ACC112 (cell line): ENCODE data around the gene MTMR12.
"Not testable (repeated sequence)": the region's sequence is repeated elsewhere in the genome, so short reads cannot be mapped to it uniquely, and the experiment has no call there.

Source experiments
- H2AFZ ChIP-seq: fragments of 200-600 bp; sonication (generic); one replicate; pipeline ENCODE4 v1.6.0; 2017; ENCODE audit warnings: antibody characterized with exemption, low read length; ENCODE audit not compliant: unreplicated experiment
- H3K27ac ChIP-seq: fragments of 200-600 bp; sonication (generic); 2 replicates; pipeline ENCODE4 v1.5.1; 2014; ENCODE audit warnings: low read depth, mild to moderate bottlenecking, antibody characterized with exemption, low read length, moderate library complexity
- H3K27me3 ChIP-seq: fragments of 200-600 bp; sonication (generic); 2 replicates; pipeline ENCODE4 v1.6.1; 2014; ENCODE audit warnings: mild to moderate bottlenecking, antibody characterized with exemption, low read length, moderate library complexity, mixed read lengths; ENCODE audit not compliant: insufficient read depth
- H3K36me3 ChIP-seq: fragments of 200-600 bp; sonication (generic); 2 replicates; pipeline ENCODE4 v1.6.1; 2016; ENCODE audit warnings: mild to moderate bottlenecking, antibody characterized with exemption, low read length, moderate library complexity, mixed read lengths; ENCODE audit not compliant: insufficient read depth
- H3K4me1 ChIP-seq: fragments of 200-600 bp; sonication (generic); one replicate; pipeline ENCODE4 v1.6.1; 2016; ENCODE audit warnings: low read length, mixed read lengths; ENCODE audit not compliant: insufficient read depth, unreplicated experiment, control insufficient read depth
- H3K4me3 ChIP-seq: fragments of 200-600 bp; sonication (generic); 2 replicates; pipeline ENCODE4 v1.5.1; 2014; ENCODE audit warnings: mild to moderate bottlenecking, low read depth, low read length
- H3K79me2 ChIP-seq: fragments of 200-600 bp; sonication (generic); one replicate; pipeline ENCODE4 v1.6.0; 2016; ENCODE audit warnings: low read length; ENCODE audit not compliant: control insufficient read depth, unreplicated experiment, insufficient read depth

The MTMR12 gene

DNA sequence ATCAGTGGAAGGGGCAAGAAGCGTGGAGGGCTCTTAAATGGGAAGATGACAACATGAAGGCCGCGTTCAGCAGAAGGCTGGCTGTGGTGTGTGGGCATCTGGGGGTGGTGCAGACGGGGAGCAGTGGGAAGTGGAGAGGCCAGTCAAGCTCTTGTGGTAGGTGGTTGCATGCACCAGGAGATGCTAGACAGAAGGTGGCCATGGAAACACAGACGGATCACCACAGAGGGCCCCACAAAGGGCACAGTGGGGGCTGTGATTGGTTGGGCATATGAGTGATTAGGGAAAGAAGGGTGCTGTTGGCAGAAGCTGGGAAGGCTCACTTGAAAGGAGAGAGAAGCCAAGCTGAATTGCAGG is 14.7 kb downstream of the MTMR12 start:
- Histone ChIP-seq H3K27ac (no peak overlapping the region), H3K4me3 (no peak overlapping the region), H3K79me2 (peaks cover 33% of the 10 kb centered on the region), H3K36me3 (peaks cover 10% of the 10 kb centered on the region), H3K4me1 (no peaks in the 10 kb centered on the region), H3K27me3 (no peaks in the 10 kb centered on the region), H2AFZ (no peak overlapping the region)

DNA sequence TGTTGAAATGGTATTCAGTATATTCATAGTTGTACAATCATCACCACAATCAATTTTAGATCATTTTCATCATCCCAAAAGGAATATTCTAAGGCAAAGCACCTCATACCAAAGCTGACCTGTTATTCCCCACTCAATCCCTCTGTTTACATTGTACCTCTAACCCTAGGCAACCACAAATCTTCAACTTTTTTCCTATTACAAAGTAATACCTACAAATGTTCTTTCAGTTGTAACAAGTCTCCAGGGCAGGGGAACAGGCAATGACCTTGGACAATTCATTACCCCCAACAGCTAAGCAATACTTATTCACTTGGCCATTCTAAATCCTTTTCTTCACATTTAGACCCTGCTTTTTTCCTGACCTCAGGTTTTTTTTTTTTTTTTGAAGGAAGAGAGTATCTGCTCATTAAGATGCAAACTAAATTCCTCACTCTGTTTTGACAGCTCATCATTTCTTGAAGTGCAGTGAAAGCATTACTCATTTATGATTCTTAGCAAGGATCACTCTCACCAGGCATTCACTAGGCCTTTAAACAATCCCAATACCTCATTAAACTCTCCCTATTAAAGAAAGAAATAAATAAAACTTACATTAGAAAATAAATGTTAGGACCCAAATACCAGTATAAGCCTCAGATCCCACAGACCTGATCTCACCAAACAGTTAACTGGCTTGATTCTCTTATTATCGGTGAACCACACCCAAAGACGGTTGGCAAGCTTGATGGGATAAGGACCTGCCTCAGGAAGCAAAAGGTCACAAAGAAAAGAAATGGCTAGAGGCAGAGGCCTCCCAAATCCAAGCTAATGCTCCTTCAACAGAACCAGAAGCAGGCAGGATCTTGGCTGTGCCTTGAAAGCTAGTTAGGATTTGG is 15.3 kb downstream of the MTMR12 start:
- no peaks in the 10 kb centered on the region for H3K4me1 ChIP-seq
- H3K36me3 ChIP-seq: peaks cover 10% of the 10 kb centered on the region
- H3K27me3 ChIP-seq: no peaks in the 10 kb centered on the region
- H3K4me3 ChIP-seq: no peak overlapping the region
- no peak overlapping the region for H3K27ac ChIP-seq
- peaks cover 29% of the 10 kb centered on the region for H3K79me2 ChIP-seq
- no peak overlapping the region for H2AFZ ChIP-seq

DNA sequence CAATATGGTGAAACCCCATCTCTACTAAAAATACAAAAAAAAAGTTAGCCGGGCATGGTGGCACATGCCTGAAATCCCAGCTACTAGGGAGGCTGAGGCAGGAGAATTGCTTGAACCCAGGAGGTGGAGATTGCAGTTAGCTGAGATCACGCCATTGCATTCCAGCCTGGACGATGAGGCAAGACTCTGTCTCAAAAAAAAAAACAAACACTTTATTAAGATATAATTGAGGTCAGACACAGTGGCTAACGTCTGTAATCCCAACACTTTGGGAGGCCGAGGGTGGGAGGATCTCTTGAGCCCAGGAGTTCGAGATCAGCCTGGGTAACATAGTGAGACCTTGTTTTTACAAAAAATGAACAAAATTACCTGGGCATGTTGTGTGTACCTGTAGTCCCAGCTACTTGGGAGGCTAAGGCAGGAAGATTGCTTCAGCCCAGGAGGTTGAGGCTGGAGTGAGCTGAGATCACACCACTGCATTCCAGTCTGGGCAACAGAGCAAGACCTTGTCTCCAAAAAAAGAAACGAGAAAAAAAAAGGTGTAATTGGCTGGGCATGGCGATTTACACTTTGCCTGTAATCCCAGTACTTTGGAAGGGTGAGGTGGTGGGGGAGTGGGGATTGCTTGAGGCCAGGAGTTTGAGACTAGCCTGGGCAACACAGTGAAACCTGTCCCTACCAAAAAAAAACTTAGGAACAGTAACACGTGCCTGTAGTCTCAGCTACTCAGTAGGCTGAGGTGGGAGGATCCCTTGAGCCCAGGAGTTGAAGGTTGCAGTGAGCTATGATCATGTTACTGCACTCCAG is 16.6 kb downstream of the MTMR12 start:
- H3K27ac ChIP-seq, H3K4me3 ChIP-seq, H3K27me3 ChIP-seq, H3K4me1 ChIP-seq, H3K36me3 ChIP-seq, H2AFZ ChIP-seq: not testable (repeated sequence)
- peaks cover 24% of the 10 kb centered on the region for H3K79me2 ChIP-seq

DNA sequence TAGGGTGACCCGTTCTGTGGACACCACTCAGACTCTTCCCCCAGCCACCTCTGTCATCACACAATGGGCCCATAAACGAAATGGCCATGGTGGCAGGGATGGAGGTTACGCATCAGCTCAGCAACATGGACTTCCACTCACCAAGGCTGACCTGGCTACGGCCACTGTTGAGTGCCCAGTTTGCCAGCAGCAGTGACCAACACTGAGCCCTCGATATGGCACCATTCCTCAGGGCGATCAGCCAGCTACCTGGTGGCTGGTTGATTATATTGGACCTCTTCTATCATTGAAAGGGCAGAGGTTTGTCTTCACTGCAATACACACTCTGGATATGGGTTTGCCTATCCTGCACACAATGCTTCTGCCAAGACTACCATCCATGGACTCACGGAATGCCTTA is 21.1 kb downstream of the MTMR12 start:
- no peaks in the 10 kb centered on the region for H3K27me3 ChIP-seq
- peaks cover 18% of the 10 kb centered on the region for H3K79me2 ChIP-seq
- H3K36me3 ChIP-seq: peaks cover 10% of the 10 kb centered on the region
- no peak overlapping the region for H3K27ac ChIP-seq
- no peak overlapping the region for H3K4me3 ChIP-seq
- no peak overlapping the region for H2AFZ ChIP-seq
- no peaks in the 10 kb centered on the region for H3K4me1 ChIP-seq

DNA sequence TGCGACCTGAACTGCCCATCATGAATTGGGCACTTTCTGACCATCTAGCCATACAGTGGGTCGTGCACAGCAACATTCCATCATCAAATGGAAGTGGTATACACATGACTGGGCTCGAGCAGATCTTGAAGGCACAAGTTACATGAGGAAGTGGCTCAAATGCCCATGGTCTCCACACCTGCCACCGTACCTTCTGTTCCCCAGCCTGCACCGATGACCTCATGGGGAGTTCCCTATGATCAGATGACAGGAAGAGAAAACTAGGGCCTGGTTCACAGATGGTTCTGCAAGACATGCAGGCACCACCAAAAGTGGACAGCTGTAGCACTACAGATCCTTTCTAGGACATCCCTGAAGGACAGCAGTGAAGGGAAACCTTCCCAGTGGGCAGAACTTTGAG is 21.8 kb downstream of the MTMR12 start:
- no peak overlapping the region for H3K27ac ChIP-seq
- H3K27me3 ChIP-seq: no peaks in the 10 kb centered on the region
- H2AFZ ChIP-seq: no peak overlapping the region
- no peak overlapping the region for H3K4me3 ChIP-seq
- peaks cover 10% of the 10 kb centered on the region for H3K36me3 ChIP-seq
- peaks cover 18% of the 10 kb centered on the region for H3K79me2 ChIP-seq
- H3K4me1 ChIP-seq: no peaks in the 10 kb centered on the region

DNA sequence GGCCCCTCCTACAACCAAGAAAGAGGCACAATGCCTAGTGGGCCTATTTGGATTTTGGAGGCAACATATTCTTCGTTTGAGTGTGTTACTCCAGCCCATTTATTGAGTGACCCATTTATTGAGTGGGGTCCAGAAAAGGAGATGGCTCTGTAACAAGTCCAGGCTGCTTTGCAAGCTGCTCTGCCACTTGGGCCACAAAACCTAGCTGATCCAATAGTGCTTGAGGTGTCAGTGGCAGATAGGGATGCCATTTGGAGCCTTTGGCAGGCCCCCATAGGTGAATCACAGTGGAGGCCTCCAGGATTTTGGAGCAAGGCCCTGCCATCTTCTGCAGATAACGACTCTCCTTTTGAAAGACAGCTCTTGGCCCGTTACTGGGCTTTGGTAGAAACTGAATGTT is 22.2 kb downstream of the MTMR12 start:
- H2AFZ ChIP-seq, H3K4me3 ChIP-seq, H3K27me3 ChIP-seq, H3K36me3 ChIP-seq, H3K4me1 ChIP-seq, H3K27ac ChIP-seq: not testable (repeated sequence)
- peaks cover 17% of the 10 kb centered on the region for H3K79me2 ChIP-seq

DNA sequence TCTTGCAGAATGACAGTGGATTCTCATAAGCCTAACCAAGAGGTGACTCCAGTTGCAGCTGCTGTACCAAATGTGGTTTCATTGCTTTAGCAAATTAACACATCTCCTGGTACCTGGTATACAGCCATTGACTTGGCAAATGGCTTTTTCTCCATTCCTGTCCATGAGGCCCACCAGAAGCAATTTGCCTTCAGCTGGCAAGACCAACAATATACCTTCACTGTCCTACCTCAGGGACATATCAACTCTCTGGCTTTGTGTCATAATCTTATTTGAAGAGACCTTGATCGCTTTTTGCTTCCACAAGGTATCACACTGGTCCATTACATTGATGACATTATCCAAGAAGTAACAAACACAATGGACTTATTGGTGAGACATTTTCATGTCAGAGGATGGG is 22.8 kb downstream of the MTMR12 start:
- H3K4me1 ChIP-seq, H3K36me3 ChIP-seq, H3K27me3 ChIP-seq, H3K4me3 ChIP-seq, H2AFZ ChIP-seq, H3K27ac ChIP-seq: not testable (repeated sequence)
- H3K79me2 ChIP-seq: peaks cover 12% of the 10 kb centered on the region

DNA sequence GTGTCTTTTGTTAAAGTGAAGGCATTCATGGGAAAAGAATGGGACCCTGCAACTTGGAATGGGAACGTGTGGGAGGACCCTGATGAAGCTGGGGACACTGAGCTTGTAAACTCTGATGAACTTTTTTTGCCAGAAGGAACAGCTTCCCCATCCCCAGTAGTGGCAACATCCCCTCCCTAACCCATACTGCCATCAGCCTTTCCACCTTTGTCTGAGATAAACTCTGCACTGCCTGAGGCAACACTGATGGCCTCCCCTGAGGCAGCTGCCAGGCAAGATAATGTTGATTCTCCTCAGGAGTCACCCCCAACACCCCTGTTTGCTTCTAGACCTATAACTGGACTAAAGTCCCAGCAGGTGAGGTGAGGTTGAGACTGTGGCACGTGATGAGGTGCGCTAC is 24.6 kb downstream of the MTMR12 start:
- H3K27me3 ChIP-seq, H2AFZ ChIP-seq, H3K27ac ChIP-seq, H3K4me3 ChIP-seq, H3K36me3 ChIP-seq: not testable (repeated sequence)
- Histone ChIP-seq H3K79me2 (peaks cover 13% of the 10 kb centered on the region), H3K4me1 (peaks cover 13% of the 10 kb centered on the region)

DNA sequence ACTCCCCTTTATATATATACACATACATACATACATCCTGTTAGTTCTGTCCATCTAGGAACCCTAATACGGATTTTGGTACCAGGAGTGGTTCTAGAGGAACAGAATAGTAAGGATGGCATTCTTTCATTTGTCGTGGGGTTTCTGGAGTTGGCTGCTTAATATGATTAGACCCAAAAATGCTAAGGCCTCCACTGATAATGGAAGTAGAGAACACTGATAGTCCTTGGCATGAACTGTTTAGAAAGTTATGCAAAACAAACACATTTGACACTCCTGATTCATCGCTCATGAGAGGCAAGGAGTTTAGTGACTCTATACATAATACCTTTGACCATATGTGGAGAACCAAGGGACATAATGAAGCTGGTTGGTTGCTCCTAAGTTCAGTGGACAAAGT is 25.2 kb downstream of the MTMR12 start:
- Histone ChIP-seq H3K4me1 (peaks cover 13% of the 10 kb centered on the region), H3K79me2 (peaks cover 13% of the 10 kb centered on the region)
- H3K4me3 ChIP-seq, H3K36me3 ChIP-seq, H3K27me3 ChIP-seq, H2AFZ ChIP-seq, H3K27ac ChIP-seq: not testable (repeated sequence)

DNA sequence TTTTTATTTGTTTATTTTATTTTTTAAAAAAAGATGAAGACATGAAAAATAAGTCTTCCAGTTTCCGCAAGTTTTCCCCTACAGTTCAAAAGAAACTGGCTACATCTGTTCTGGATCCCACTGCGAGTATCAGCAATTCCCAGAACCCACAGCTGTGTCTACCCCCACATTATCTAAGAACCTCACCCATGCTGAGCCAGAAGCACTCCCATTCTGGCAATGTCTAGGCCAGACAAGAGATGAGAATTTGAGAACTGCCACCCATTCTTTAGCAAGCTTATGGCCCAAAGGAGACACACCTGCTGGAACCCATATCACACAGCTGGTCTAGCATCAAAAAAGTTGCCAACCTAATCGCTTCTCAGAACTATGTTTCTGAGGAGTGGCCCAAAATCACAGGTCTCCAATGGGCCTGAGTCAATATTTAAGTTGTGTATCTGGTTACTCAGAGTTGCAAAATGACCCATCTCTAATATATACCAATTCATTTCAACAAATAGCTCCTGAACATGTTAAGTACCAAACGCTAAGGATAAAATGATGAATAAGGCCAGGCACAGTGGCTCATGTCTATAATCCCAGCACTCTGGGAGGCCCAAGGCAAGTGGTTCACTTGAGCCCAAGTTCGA is 27.1 kb downstream of the MTMR12 start:
- H3K4me1 ChIP-seq: peaks cover 13% of the 10 kb centered on the region
- no peaks in the 10 kb centered on the region for H3K27me3 ChIP-seq
- no peaks in the 10 kb centered on the region for H3K36me3 ChIP-seq
- peaks cover 13% of the 10 kb centered on the region for H3K79me2 ChIP-seq
- no peak overlapping the region for H3K4me3 ChIP-seq
- H3K27ac ChIP-seq: no peak overlapping the region
- no peak overlapping the region for H2AFZ ChIP-seq
